ENCODE data around the gene MRPL57.
"Not testable (repeated sequence)": the region's sequence is repeated elsewhere in the genome, so short reads cannot be mapped to it uniquely, and the experiment has no call there.

DNA sequence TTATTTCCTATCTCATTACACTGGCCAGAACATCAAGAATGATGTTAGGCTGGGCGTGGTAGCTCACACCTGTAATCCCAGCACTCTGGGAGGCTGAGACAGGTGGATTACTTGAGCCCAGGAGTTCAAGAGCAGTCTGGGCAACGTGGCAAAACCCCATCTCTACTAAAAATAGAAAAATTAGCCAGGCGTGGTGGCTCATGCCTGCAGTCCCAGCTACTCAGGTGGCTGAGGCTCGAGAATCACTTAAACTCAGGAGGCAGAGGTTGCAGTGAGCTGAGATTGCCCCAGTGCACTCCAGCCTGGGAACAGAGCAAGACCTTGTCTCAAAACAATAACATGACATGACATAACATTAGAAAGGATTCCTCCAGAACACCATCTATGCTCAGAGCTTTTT is 10.9 kb upstream of the MRPL57 start:
- TF ChIP-seq ELF4 (CRISPR knock-in tag; IDR thresholded peaks at IDR 0.05; ENCODE audit: low read depth), result not testable (repeated sequence)
- TF ChIP-seq, protein P1, sequence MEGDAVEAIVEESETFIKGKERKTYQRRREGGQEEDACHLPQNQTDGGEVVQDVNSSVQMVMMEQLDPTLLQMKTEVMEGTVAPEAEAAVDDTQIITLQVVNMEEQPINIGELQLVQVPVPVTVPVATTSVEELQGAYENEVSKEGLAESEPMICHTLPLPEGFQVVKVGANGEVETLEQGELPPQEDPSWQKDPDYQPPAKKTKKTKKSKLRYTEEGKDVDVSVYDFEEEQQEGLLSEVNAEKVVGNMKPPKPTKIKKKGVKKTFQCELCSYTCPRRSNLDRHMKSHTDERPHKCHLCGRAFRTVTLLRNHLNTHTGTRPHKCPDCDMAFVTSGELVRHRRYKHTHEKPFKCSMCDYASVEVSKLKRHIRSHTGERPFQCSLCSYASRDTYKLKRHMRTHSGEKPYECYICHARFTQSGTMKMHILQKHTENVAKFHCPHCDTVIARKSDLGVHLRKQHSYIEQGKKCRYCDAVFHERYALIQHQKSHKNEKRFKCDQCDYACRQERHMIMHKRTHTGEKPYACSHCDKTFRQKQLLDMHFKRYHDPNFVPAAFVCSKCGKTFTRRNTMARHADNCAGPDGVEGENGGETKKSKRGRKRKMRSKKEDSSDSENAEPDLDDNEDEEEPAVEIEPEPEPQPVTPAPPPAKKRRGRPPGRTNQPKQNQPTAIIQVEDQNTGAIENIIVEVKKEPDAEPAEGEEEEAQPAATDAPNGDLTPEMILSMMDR (IDR thresholded peaks at IDR 0.05), result not testable (repeated sequence)

All from WTC11 (cell line).